ENCODE measurements around the gene SMCO1.
"Not testable (repeated sequence)": the region's sequence is repeated elsewhere in the genome, so short reads cannot be mapped to it uniquely, and the experiment has no call there.

SMCO1 gene

DNA sequence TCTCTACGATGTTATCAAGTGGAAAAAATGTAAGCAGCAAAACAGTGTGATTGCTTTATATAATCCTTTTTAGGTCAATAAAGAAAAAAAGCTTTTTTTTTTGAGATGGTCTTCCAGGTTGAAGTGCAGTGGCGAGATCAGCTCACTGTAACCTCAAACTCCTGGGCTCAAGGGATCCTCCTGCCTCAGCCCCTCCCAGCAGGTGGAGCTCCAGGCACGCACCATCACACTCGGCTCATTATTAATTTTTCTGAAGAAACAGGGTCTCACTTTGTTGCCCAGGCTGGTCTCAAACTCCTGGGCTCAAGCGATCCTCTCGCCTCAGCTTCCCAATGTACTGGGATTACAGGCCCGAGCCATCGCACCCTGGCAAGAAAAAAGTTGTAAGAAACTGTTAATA is 28.9 kb downstream of the SMCO1 start:
- no peak for DNase-seq

DNA sequence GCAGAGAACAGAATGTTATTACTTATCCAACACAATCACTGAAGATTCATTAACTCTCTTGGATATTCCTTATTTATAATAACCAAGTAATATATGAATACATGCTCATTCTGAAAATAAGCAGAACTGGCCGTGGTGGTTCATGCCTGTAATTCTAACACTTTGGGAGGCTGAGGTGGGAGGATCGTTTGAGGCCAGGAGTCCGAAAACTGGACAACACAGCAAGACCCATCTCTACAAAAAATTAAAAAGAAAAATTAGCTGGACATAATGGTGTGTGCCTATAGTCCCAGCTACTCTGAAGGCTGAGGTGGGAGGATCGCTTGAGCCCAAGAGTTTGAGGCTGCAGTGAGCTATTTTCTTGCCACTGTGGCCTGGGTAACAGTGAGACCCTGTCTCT is 37.5 kb downstream of the SMCO1 start:
- DNase-seq, result no peak

DNA sequence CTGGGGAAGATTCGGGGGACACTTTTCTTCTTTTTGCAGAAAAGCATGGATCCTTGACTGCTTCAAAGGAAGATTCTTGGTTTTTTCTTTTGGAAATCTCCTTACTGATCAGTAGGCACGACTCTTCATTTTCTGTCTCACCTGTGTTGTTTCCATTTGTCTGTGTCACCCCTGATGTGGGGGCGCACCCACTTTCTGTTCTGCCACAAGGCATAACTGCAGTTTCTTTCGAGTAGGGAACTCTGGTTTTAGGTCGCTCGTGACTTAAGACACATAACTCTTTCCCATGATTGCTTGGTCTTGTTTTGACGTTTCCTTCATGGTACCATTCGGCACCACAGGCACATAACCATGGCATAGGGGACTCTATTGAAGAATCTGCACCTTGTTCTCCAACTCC is 42.9 kb downstream of the SMCO1 start:
- no peak for DNase-seq

DNA sequence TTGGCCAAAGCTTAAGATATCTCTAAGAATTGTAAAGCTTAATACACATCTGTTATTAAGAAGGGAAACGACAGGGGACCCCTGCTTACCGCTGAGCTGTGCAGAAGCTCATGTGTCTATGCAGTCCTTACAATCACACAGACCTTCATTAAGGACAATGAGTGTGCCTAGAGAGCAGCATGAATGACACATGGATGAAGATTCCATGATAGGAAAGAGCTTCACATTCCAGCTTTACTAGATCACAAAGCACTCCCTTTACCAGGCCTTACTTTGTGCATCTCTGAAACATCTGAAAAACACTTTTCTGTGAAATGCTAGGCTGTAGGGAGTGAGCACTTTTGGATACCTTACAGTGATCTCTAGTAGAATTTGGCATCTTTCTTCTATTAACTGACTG is 43.6 kb downstream of the SMCO1 start:
- no peak for DNase-seq

DNA sequence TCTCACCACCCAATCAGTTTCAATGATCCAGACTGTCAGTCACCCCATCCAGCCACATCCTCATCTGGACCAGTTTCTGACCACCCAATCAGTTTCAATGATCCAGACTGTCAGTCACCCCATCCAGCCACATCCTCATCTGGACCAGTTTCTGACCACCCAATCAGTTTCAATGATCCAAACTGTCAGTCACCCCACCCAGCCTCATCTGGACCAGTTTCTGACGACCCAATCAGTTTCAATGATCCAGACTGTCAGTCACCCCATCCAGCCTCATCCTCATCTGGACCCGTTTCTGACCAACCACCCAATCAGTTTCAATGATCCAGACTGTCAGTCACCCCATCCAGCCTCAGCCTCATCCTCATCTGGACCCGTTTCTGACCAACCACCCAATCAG is 45.0 kb downstream of the SMCO1 start:
- not testable (repeated sequence) for DNase-seq

DNA sequence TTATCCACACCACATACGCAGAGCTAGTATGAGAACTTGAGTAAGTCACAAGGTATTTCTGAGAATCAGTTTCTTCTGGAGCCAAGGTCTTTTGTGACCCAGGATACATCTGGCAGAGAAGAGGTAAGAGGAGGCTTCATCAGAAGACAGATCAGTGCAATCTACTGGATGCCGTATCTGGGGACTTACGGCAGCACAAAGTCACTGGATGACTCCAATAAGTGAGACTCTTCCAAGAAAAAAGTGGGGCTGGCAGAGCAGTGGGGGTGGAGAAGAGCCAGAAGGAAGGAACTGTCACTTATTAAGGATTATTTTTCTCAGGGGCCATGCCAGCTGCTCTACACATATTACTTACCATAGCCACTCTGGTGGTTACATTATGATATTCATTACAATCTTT is 51.3 kb downstream of the SMCO1 start:
- DNase-seq, result no peak

DNA sequence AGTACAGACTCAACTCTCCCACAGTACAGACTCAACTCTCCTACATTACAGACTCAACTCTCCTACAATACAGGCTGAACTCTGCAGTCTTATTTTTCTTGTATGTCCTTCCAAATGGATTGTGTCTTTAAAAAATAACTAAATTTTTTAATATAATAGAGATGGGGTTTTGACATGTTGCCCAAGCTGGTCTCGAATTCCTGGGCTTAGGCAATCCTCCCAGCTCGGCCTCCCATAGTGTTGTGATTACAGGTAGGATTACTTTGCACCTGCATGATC is 51.7 kb downstream of the SMCO1 start:
- no peak for DNase-seq

DNA sequence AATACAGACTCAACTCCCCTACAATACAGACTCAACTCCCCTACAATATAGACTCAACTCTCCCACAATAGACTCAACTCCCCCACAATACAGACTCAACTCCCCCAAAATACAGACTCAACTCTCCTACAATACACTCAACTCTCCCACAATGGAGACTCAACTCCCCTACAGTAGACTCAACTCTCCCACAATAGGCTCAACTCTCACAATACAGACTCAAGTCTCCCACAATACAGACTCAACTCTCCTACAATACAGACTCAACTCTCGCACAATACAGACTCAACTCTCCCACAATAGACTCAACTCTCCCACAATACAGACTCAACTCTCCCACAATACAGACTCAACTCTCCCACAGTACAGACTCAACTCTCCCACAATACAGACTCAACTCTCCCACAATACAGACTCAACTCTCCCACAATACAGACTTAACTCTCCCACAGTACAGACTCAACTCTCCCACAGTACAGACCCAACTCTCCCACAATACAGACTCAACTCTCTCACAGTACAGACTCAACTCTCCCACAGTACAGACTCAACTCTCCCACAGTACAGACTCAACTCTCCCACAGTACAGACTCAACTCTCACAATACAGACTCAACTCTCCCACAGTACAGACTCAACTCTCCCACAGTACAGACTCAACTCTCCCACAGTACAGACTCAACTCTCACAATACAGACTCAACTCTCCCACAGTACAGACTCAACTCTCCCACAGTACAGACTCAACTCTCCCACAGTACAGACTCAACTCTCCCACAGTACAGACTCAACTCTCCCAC is 52.3 kb downstream of the SMCO1 start:
- not testable (repeated sequence) for DNase-seq

DNA sequence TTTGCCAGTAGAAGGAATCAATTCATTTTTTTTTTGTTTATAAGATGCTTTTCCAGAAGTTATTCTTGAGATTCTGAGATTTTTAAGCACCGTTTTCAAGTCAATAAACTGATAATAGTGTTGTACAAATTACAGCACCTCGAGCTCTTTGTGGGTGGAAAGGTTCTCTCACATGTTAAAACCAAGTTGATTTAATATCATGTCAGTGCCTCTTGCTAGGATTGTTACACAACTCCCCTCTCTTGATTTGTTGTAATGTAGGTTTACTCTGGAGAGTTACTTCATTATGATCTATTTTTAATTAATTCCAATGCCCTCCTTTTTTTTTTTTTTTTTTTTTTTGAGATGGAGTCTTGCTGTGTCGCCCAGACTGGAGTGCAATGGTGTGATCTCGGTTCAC is 57.1 kb downstream of the SMCO1 start:
- no peak for DNase-seq

DNA sequence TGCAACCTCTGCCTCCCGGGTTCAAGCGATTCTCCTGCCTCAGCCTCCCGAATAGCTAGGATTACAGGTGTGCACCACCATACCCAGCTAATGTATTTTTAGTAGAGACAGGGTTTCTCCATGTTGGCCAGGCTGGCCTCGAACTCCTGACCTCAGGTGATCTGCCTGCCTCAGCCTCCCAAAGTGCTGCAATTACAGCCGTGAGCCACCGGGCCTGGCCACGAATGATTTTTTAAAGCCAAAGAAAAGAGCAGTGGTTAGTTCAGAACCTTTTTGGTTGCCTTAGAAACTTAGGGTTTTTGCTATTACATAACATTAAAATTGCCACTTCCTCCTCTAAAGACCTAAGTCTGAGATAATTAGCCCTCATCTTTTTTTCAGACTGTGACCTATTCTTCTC is 57.7 kb downstream of the SMCO1 start:
- not testable (repeated sequence) for DNase-seq
